ENCODE measurements around the gene HNRNPH2. TPM values are rescaled to one million over a fixed set of nuclear protein-coding genes. Genes with fewer than 3 reads are reported as not detected.

The HNRNPH2 gene
- total RNA-seq, 4 donors from 2014 or later: 36.4 to 60.0 (median 44.4) TPM

- WGBS: 71% methylated on average over 1 of the region's 1 CpG
- H3K9me3 ChIP-seq: no peaks in the 10 kb centered on the region
- TF ChIP-seq CTCF (IDR thresholded peaks at IDR 0.05) (no peak), POLR2A (IDR thresholded peaks at IDR 0.05; ENCODE audit: low read depth) (no peak), POLR2AphosphoS5 (IDR thresholded peaks at IDR 0.05) (no peak)
- no peaks in the 10 kb centered on the region for H3K27me3 ChIP-seq
- no peak overlapping the region for H3K4me3 ChIP-seq
- no peaks in the 10 kb centered on the region for H3K36me3 ChIP-seq
- no peak for DNase-seq (ENCODE audit: extremely low spot score)
- H3K4me1 ChIP-seq: no peaks in the 10 kb centered on the region
- no peak overlapping the region for H3K27ac ChIP-seq (replicated peaks in 1 of 4)
- intact Hi-C loops (cut with DNase I): no loop called here
Measured at GRCh38 chrX:101365301-101365795, 42.7 kb upstream of the HNRNPH2 start.

- Histone ChIP-seq H3K4me3 (no peak overlapping the region), H3K27ac (replicated peaks in 1 of 4) (no peak overlapping the region), H3K27me3 (no peaks in the 10 kb centered on the region), H3K36me3 (no peaks in the 10 kb centered on the region), H3K4me1 (no peaks in the 10 kb centered on the region), H3K9me3 (no peaks in the 10 kb centered on the region)
- no peak for DNase-seq (ENCODE audit: extremely low spot score)
- intact Hi-C loops (cut with DNase I): no loop called here
- no peak for TF ChIP-seq EP300 (IDR thresholded peaks at IDR 0.05)
- no peak for TF ChIP-seq POLR2AphosphoS5 (IDR thresholded peaks at IDR 0.05)
- no peak for TF ChIP-seq CTCF (IDR thresholded peaks at IDR 0.05)
- no peak for TF ChIP-seq POLR2A (IDR thresholded peaks at IDR 0.05; ENCODE audit: low read depth)
Measured at GRCh38 chrX:101368800-101369199, 39.2 kb upstream of the HNRNPH2 start.

GRCh38 chrX:101369687-101370086 lies 38.3 kb upstream of the HNRNPH2 start:
- no peak overlapping the region for H3K4me3 ChIP-seq
- no peak overlapping the region for H3K27ac ChIP-seq (replicated peaks in 1 of 4)
- no peak for DNase-seq (ENCODE audit: extremely low spot score)
- no peaks in the 10 kb centered on the region for H3K36me3 ChIP-seq
- no peaks in the 10 kb centered on the region for H3K4me1 ChIP-seq
- WGBS: 70% methylated on average over 6 of the region's 6 CpGs
- no peaks in the 10 kb centered on the region for H3K27me3 ChIP-seq
- intact Hi-C loops (cut with DNase I): no loop called here
- TF ChIP-seq EP300 (IDR thresholded peaks at IDR 0.05) (no peak), POLR2AphosphoS5 (IDR thresholded peaks at IDR 0.05) (no peak), POLR2A (IDR thresholded peaks at IDR 0.05; ENCODE audit: low read depth) (no peak), CTCF (IDR thresholded peaks at IDR 0.05) (no peak)
- no peaks in the 10 kb centered on the region for H3K9me3 ChIP-seq

- 55% methylated on average over 3 of the region's 3 CpGs for WGBS
- Histone ChIP-seq H3K4me3 (no peak overlapping the region), H3K27me3 (no peaks in the 10 kb centered on the region), H3K27ac (replicated peaks in 1 of 4) (no peak overlapping the region), H3K9me3 (no peaks in the 10 kb centered on the region), H3K36me3 (no peaks in the 10 kb centered on the region), H3K4me1 (no peaks in the 10 kb centered on the region)
- no peak for TF ChIP-seq CTCF (IDR thresholded peaks at IDR 0.05)
- intact Hi-C loops (cut with DNase I): no loop called here
- DNase-seq (ENCODE audit: extremely low spot score): no peak
Measured at GRCh38 chrX:101370888-101371504, 37.0 kb upstream of the HNRNPH2 start.

- intact Hi-C loops (cut with DNase I): no loop called here
- WGBS: 77% methylated on average over 1 of the region's 1 CpG
- no peaks in the 10 kb centered on the region for H3K4me1 ChIP-seq
- no peak overlapping the region for H3K4me3 ChIP-seq
- no peak for DNase-seq (ENCODE audit: extremely low spot score)
- no peak overlapping the region for H3K27ac ChIP-seq (replicated peaks in 1 of 4)
- H3K36me3 ChIP-seq: no peaks in the 10 kb centered on the region
- H3K9me3 ChIP-seq: no peaks in the 10 kb centered on the region
- TF ChIP-seq EP300 (IDR thresholded peaks at IDR 0.05) (no peak), POLR2A (IDR thresholded peaks at IDR 0.05; ENCODE audit: low read depth) (no peak), POLR2AphosphoS5 (IDR thresholded peaks at IDR 0.05) (no peak), CTCF (IDR thresholded peaks at IDR 0.05) (no peak)
- no peaks in the 10 kb centered on the region for H3K27me3 ChIP-seq
Measured at GRCh38 chrX:101377547-101377946, 30.5 kb upstream of the HNRNPH2 start.

Measured in esophagus muscularis mucosa (tissue), 4 donors.